ENCODE data around the gene TTYH3. TPM values are rescaled to one million over a fixed set of nuclear protein-coding genes. Genes with fewer than 3 reads are reported as not detected.

TTYH3 gene
- total and polyA plus RNA-seq, 2 of the 13 experiments (the other 11 are each of a cell fraction or from before 2014, with no cell fraction given), result 26.3 to 50.0 TPM

GRCh38 chr7:2637505-2638223, 5.9 kb downstream of the TTYH3 start (continued):
- no peak for TF ChIP-seq KDM5B (CRISPR knock-in tag; IDR thresholded peaks at IDR 0.05; ENCODE audit: borderline replicate concordance)
- peak; percentile 67 for TF ChIP-seq PATZ1 (CRISPR knock-in tag; IDR thresholded peaks at IDR 0.05)
- TF ChIP-seq ZNF549 (CRISPR knock-in tag; IDR thresholded peaks at IDR 0.05), result no peak
- 0 out of 2 replicates have a peak, but pooled peaks have one; percentile 7 for TF ChIP-seq ZNF331 (CRISPR knock-in tag; IDR thresholded peaks at IDR 0.05)
- peak; percentile 21; the same call in 1 of the 2 replicates for TF ChIP-seq KDM3A (CRISPR knock-in tag; IDR thresholded peaks at IDR 0.05; ENCODE audit: low read depth)
- TF ChIP-seq ARNTL (CRISPR knock-in tag; IDR thresholded peaks at IDR 0.05), result peak; percentile 79; the same call in 1 of the 2 replicates
- peak; percentile 72; the same call in 1 of the 2 replicates for TF ChIP-seq SAP130 (CRISPR knock-in tag; IDR thresholded peaks at IDR 0.05; ENCODE audit: low read depth)
- TF ChIP-seq, protein P1, sequence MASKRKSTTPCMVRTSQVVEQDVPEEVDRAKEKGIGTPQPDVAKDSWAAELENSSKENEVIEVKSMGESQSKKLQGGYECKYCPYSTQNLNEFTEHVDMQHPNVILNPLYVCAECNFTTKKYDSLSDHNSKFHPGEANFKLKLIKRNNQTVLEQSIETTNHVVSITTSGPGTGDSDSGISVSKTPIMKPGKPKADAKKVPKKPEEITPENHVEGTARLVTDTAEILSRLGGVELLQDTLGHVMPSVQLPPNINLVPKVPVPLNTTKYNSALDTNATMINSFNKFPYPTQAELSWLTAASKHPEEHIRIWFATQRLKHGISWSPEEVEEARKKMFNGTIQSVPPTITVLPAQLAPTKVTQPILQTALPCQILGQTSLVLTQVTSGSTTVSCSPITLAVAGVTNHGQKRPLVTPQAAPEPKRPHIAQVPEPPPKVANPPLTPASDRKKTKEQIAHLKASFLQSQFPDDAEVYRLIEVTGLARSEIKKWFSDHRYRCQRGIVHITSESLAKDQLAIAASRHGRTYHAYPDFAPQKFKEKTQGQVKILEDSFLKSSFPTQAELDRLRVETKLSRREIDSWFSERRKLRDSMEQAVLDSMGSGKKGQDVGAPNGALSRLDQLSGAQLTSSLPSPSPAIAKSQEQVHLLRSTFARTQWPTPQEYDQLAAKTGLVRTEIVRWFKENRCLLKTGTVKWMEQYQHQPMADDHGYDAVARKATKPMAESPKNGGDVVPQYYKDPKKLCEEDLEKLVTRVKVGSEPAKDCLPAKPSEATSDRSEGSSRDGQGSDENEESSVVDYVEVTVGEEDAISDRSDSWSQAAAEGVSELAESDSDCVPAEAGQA (IDR thresholded peaks at IDR 0.05; ENCODE audit: low read depth), result 0 out of 2 replicates have a peak, but pooled peaks have one; percentile 15
- TF ChIP-seq, protein P1 (CRISPR knock-in tag; IDR thresholded peaks at IDR 0.05; ENCODE audit: borderline replicate concordance), result no peak
- TF ChIP-seq, protein P2, sequence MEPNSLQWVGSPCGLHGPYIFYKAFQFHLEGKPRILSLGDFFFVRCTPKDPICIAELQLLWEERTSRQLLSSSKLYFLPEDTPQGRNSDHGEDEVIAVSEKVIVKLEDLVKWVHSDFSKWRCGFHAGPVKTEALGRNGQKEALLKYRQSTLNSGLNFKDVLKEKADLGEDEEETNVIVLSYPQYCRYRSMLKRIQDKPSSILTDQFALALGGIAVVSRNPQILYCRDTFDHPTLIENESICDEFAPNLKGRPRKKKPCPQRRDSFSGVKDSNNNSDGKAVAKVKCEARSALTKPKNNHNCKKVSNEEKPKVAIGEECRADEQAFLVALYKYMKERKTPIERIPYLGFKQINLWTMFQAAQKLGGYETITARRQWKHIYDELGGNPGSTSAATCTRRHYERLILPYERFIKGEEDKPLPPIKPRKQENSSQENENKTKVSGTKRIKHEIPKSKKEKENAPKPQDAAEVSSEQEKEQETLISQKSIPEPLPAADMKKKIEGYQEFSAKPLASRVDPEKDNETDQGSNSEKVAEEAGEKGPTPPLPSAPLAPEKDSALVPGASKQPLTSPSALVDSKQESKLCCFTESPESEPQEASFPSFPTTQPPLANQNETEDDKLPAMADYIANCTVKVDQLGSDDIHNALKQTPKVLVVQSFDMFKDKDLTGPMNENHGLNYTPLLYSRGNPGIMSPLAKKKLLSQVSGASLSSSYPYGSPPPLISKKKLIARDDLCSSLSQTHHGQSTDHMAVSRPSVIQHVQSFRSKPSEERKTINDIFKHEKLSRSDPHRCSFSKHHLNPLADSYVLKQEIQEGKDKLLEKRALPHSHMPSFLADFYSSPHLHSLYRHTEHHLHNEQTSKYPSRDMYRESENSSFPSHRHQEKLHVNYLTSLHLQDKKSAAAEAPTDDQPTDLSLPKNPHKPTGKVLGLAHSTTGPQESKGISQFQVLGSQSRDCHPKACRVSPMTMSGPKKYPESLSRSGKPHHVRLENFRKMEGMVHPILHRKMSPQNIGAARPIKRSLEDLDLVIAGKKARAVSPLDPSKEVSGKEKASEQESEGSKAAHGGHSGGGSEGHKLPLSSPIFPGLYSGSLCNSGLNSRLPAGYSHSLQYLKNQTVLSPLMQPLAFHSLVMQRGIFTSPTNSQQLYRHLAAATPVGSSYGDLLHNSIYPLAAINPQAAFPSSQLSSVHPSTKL (CRISPR knock-in tag; IDR thresholded peaks at IDR 0.05), result peak; percentile 71
- TF ChIP-seq ZNF687 (CRISPR knock-in tag; IDR thresholded peaks at IDR 0.05), result peak; percentile 80

Data from HepG2 (cell line).